ENCODE data around the gene GMPS.
A peak's percentile ranks its signal among the peaks of the same experiment; 100 is the strongest.

The GMPS gene

GRCh38 chr3:155978324-155978723 lies 107.9 kb downstream of the GMPS start:
- DNase-seq = no peak
- TF ChIP-seq POLR2A (IDR thresholded peaks at IDR 0.05; ENCODE audit: low read length) = no peak
- TF ChIP-seq GATA1 (IDR thresholded peaks at IDR 0.05; ENCODE audit: low read depth, low read length) = no peak

GRCh38 chr3:155979746-155980145 lies 109.3 kb downstream of the GMPS start:
- TF ChIP-seq POLR2A (IDR thresholded peaks at IDR 0.05; ENCODE audit: low read length) (no peak), GATA1 (IDR thresholded peaks at IDR 0.05; ENCODE audit: low read depth, low read length) (no peak)
- DNase-seq = no peak

GRCh38 chr3:155981669-155982068 lies 111.2 kb downstream of the GMPS start:
- DNase-seq = no peak
- TF ChIP-seq POLR2A (IDR thresholded peaks at IDR 0.05; ENCODE audit: low read length) (no peak), GATA1 (IDR thresholded peaks at IDR 0.05; ENCODE audit: low read depth, low read length) (no peak)

- TF ChIP-seq GATA1 (IDR thresholded peaks at IDR 0.05; ENCODE audit: low read depth, low read length) = no peak
- TF ChIP-seq POLR2A (IDR thresholded peaks at IDR 0.05; ENCODE audit: low read length) = no peak
- peak; percentile 14 to 23 for DNase-seq
Measured at GRCh38 chr3:155983834-155984474, 113.5 kb downstream of the GMPS start.

GRCh38 chr3:155984791-155985417 lies 114.5 kb downstream of the GMPS start:
- no peak for DNase-seq
- TF ChIP-seq GATA1 (IDR thresholded peaks at IDR 0.05; ENCODE audit: low read depth, low read length) = no peak
- no peak for TF ChIP-seq POLR2A (IDR thresholded peaks at IDR 0.05; ENCODE audit: low read length)

GRCh38 chr3:155989536-155989935 lies 119.1 kb downstream of the GMPS start:
- DNase-seq = no peak

GRCh38 chr3:155991212-155991611 lies 120.8 kb downstream of the GMPS start:
- no peak for TF ChIP-seq POLR2A (IDR thresholded peaks at IDR 0.05; ENCODE audit: low read length)
- TF ChIP-seq GATA1 (IDR thresholded peaks at IDR 0.05; ENCODE audit: low read depth, low read length) = no peak
- no peak for DNase-seq

More at GRCh38 chr3:155989536-155989935, 119.1 kb downstream of the GMPS start:
- TF ChIP-seq POLR2A (IDR thresholded peaks at IDR 0.05; ENCODE audit: low read length) (no peak), GATA1 (IDR thresholded peaks at IDR 0.05; ENCODE audit: low read depth, low read length) (no peak)

DNA sequence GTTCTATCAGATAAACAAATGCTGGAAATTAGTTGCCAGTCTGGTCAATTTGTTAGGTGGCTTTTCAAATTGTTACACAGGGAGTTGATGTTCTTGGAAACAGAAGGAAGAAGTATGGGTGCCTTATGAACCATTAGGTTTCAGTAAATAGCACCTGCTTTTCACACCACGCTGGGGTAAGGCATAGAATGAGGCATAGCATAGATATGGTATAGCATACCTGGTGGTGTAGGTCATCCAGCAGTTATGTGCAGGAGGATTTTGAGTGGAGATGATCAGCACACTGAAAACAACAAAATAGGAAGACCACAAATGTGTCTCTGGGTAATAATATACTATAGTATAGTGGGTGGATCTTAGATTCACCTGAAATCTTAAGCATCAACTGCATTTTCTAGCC lies 121.4 kb downstream of the GMPS start:
- no peak for DNase-seq
- no peak for TF ChIP-seq POLR2A (IDR thresholded peaks at IDR 0.05; ENCODE audit: low read length)
- TF ChIP-seq GATA1 (IDR thresholded peaks at IDR 0.05; ENCODE audit: low read depth, low read length) = no peak
